Measurements from ENCODE around the gene ZNF23. TPM values are rescaled to one million over a fixed set of nuclear protein-coding genes. Genes with fewer than 3 reads are reported as not detected.
A peak's percentile ranks its signal among the peaks of the same experiment; 100 is the strongest.

Gene ZNF23
- total and polyA plus RNA-seq, 2 experiments from 2014 or later, result 5.3 to 7.1 TPM

GRCh38 chr16:71472931-71473330, 10.9 kb upstream of the ZNF23 start:
- no peak overlapping the region for H3K4me3 ChIP-seq
- 99% methylated on average over 2 of the region's 2 CpGs for WGBS (ENCODE audit: low lambda C conversion rate, missing lambda C conversion rate)

GRCh38 chr16:71472051-71472450, 10.0 kb upstream of the ZNF23 start:
- no peaks in the 10 kb centered on the region for H3K9me2 ChIP-seq (replicated peaks; ENCODE audit: insufficient read depth)
- no peaks in the 10 kb centered on the region for H3K79me2 ChIP-seq
- H3K4me1 ChIP-seq (ENCODE audit: insufficient read depth), result no peaks in the 10 kb centered on the region
- TF ChIP-seq EZH2phosphoT487 (IDR thresholded peaks at IDR 0.05; ENCODE audit: low read depth, severe bottlenecking, unreplicated experiment) (no peak), EZH2 (IDR thresholded peaks at IDR 0.05; ENCODE audit: borderline replicate concordance) (no peak), CTCF (IDR thresholded peaks at IDR 0.05; ENCODE audit: poor library complexity) (no peak)
- no peak overlapping the region for H3K4me2 ChIP-seq
- no peak overlapping the region for H3K4me3 ChIP-seq
- H3K36me3 ChIP-seq (replicated peaks; ENCODE audit: insufficient read depth, low read depth), result no peaks in the 10 kb centered on the region
- H2AFZ ChIP-seq, result no peak overlapping the region
- no peak overlapping the region for H3K27ac ChIP-seq
- 69% methylated on average over 2 of the region's 2 CpGs for WGBS (ENCODE audit: low lambda C conversion rate, missing lambda C conversion rate)
- no peaks in the 10 kb centered on the region for H3K27me3 ChIP-seq
- H4K20me1 ChIP-seq (ENCODE audit: insufficient read depth, poor library complexity, severe bottlenecking), result no peaks in the 10 kb centered on the region
- DNase-seq (ENCODE audit: low spot score), result no peak
- no peaks in the 10 kb centered on the region for H3K9me3 ChIP-seq (ENCODE audit: low read depth)

More at GRCh38 chr16:71472931-71473330, 10.9 kb upstream of the ZNF23 start:
- H3K36me3 ChIP-seq (replicated peaks; ENCODE audit: insufficient read depth, low read depth), result no peaks in the 10 kb centered on the region
- no peak overlapping the region for H2AFZ ChIP-seq
- no peaks in the 10 kb centered on the region for H3K9me2 ChIP-seq (replicated peaks; ENCODE audit: insufficient read depth)
- no peak overlapping the region for H3K27ac ChIP-seq
- H3K4me2 ChIP-seq, result no peak overlapping the region
- TF ChIP-seq EZH2 (IDR thresholded peaks at IDR 0.05; ENCODE audit: borderline replicate concordance) (no peak), CTCF (IDR thresholded peaks at IDR 0.05; ENCODE audit: poor library complexity) (no peak), EZH2phosphoT487 (IDR thresholded peaks at IDR 0.05; ENCODE audit: low read depth, severe bottlenecking, unreplicated experiment) (no peak)
- no peaks in the 10 kb centered on the region for H3K9me3 ChIP-seq (ENCODE audit: low read depth)
- no peaks in the 10 kb centered on the region for H3K79me2 ChIP-seq
- no peaks in the 10 kb centered on the region for H4K20me1 ChIP-seq (ENCODE audit: insufficient read depth, poor library complexity, severe bottlenecking)
- no peaks in the 10 kb centered on the region for H3K4me1 ChIP-seq (ENCODE audit: insufficient read depth)
- DNase-seq (ENCODE audit: low spot score), result no peak
- no peaks in the 10 kb centered on the region for H3K27me3 ChIP-seq

- DNase-seq (ENCODE audit: low spot score), result peak; percentile 70
- Histone ChIP-seq H4K20me1 (ENCODE audit: insufficient read depth, poor library complexity, severe bottlenecking) (no peaks in the 10 kb centered on the region), H3K4me1 (ENCODE audit: insufficient read depth) (no peaks in the 10 kb centered on the region), H3K4me2 (no peak overlapping the region), H3K27me3 (no peaks in the 10 kb centered on the region), H2AFZ (no peak overlapping the region), H3K27ac (no peak overlapping the region), H3K9me2 (replicated peaks; ENCODE audit: insufficient read depth) (no peaks in the 10 kb centered on the region), H3K79me2 (no peaks in the 10 kb centered on the region), H3K36me3 (replicated peaks; ENCODE audit: insufficient read depth, low read depth) (no peaks in the 10 kb centered on the region), H3K4me3 (no peak overlapping the region), H3K9me3 (ENCODE audit: low read depth) (no peaks in the 10 kb centered on the region)
- TF ChIP-seq CTCF (IDR thresholded peaks at IDR 0.05; ENCODE audit: poor library complexity), result no peak
- TF ChIP-seq EZH2 (IDR thresholded peaks at IDR 0.05; ENCODE audit: borderline replicate concordance), result no peak
- no peak for TF ChIP-seq EZH2phosphoT487 (IDR thresholded peaks at IDR 0.05; ENCODE audit: low read depth, severe bottlenecking, unreplicated experiment)
- WGBS (ENCODE audit: low lambda C conversion rate, missing lambda C conversion rate), result 32% methylated on average over 8 of the region's 9 CpGs
Observed at GRCh38 chr16:71467810-71468209, 5.8 kb upstream of the ZNF23 start.

- no peaks in the 10 kb centered on the region for H4K20me1 ChIP-seq (ENCODE audit: insufficient read depth, poor library complexity, severe bottlenecking)
- 83% methylated on average over 1 of the region's 1 CpG for WGBS (ENCODE audit: low lambda C conversion rate, missing lambda C conversion rate)
- no peak overlapping the region for H3K4me3 ChIP-seq
- H3K4me2 ChIP-seq, result no peak overlapping the region
- peaks cover 7% of the 10 kb centered on the region for H3K4me1 ChIP-seq (ENCODE audit: insufficient read depth)
- no peaks in the 10 kb centered on the region for H3K9me2 ChIP-seq (replicated peaks; ENCODE audit: insufficient read depth)
- no peak for DNase-seq (ENCODE audit: low spot score)
- TF ChIP-seq EZH2phosphoT487 (IDR thresholded peaks at IDR 0.05; ENCODE audit: low read depth, severe bottlenecking, unreplicated experiment), result no peak
- TF ChIP-seq EZH2 (IDR thresholded peaks at IDR 0.05; ENCODE audit: borderline replicate concordance), result no peak
- no peak for TF ChIP-seq CTCF (IDR thresholded peaks at IDR 0.05; ENCODE audit: poor library complexity)
- H3K27ac ChIP-seq, result no peak overlapping the region
- H3K27me3 ChIP-seq, result no peaks in the 10 kb centered on the region
- no peak overlapping the region for H2AFZ ChIP-seq
- H3K36me3 ChIP-seq (replicated peaks; ENCODE audit: insufficient read depth, low read depth), result no peaks in the 10 kb centered on the region
- H3K79me2 ChIP-seq, result peaks cover 20% of the 10 kb centered on the region
- no peaks in the 10 kb centered on the region for H3K9me3 ChIP-seq (ENCODE audit: low read depth)
Observed at GRCh38 chr16:71464231-71464630, 2.2 kb upstream of the ZNF23 start.
